ENCODE results near the gene SLC32A1. TPM values are rescaled to one million over a fixed set of nuclear protein-coding genes. Genes with fewer than 3 reads are reported as not detected.

The SLC32A1 gene
- total RNA-seq, 1 donor from 2014 or later: not detected

GRCh38 chr20:38700141-38700540 lies 24.1 kb upstream of the SLC32A1 start:
- Histone ChIP-seq H3K27me3 (ENCODE audit: control insufficient read depth in 3 of 3, insufficient read depth in 3 of 3, low read length in 3 of 3) (peaks cover 38 to 62% (median 39%) of the 10 kb centered on the region in 3 donors), H3K4me1 (ENCODE audit: control insufficient read depth in 3 of 3, insufficient read depth in 3 of 3, low read length in 3 of 3) (no peaks in the 10 kb centered on the region), H3K9ac (ENCODE audit: low read depth in 1 of 3, low read length in 3 of 3) (no peak overlapping the region), H3K27ac (ENCODE audit: low read depth, low read length) (no peak overlapping the region), H3K36me3 (ENCODE audit: control insufficient read depth in 3 of 3, insufficient read depth in 3 of 3, low read length in 3 of 3) (no peaks in the 10 kb centered on the region), H3K9me3 (ENCODE audit: control insufficient read depth in 3 of 3, low read length in 3 of 3) (no peaks in the 10 kb centered on the region), H3K4me3 (ENCODE audit: low read length in 3 of 3) (no peak overlapping the region)

- no peak overlapping the region for H3K4me3 ChIP-seq (ENCODE audit: low read length in 3 of 3)
- H3K4me1 ChIP-seq (ENCODE audit: control insufficient read depth in 3 of 3, insufficient read depth in 3 of 3, low read length in 3 of 3): no peaks in the 10 kb centered on the region
- no peaks in the 10 kb centered on the region for H3K9me3 ChIP-seq (ENCODE audit: control insufficient read depth in 3 of 3, low read length in 3 of 3)
- H3K36me3 ChIP-seq (ENCODE audit: control insufficient read depth in 3 of 3, insufficient read depth in 3 of 3, low read length in 3 of 3): no peaks in the 10 kb centered on the region
- peaks cover 40 to 67% (median 41%) of the 10 kb centered on the region in 3 donors for H3K27me3 ChIP-seq (ENCODE audit: control insufficient read depth in 3 of 3, insufficient read depth in 3 of 3, low read length in 3 of 3)
- no peak overlapping the region for H3K9ac ChIP-seq (ENCODE audit: low read depth in 1 of 3, low read length in 3 of 3)
- no peak overlapping the region for H3K27ac ChIP-seq (ENCODE audit: low read depth, low read length)
These were observed 23.4 kb upstream of the SLC32A1 start for GRCh38 chr20:38700926-38701325.

- Histone ChIP-seq H3K4me3 (ENCODE audit: low read length in 3 of 3) (no peak overlapping the region), H3K27me3 (ENCODE audit: control insufficient read depth in 3 of 3, insufficient read depth in 3 of 3, low read length in 3 of 3) (peaks cover 41 to 61% (median 48%) of the 10 kb centered on the region in 3 donors), H3K9me3 (ENCODE audit: control insufficient read depth in 3 of 3, low read length in 3 of 3) (no peaks in the 10 kb centered on the region), H3K27ac (ENCODE audit: low read depth, low read length) (no peak overlapping the region), H3K9ac (ENCODE audit: low read depth in 1 of 3, low read length in 3 of 3) (no peak overlapping the region), H3K36me3 (ENCODE audit: control insufficient read depth in 3 of 3, insufficient read depth in 3 of 3, low read length in 3 of 3) (no peaks in the 10 kb centered on the region), H3K4me1 (ENCODE audit: control insufficient read depth in 3 of 3, insufficient read depth in 3 of 3, low read length in 3 of 3) (no peaks in the 10 kb centered on the region)
These were observed 20.8 kb upstream of the SLC32A1 start for GRCh38 chr20:38703526-38703925.

- Histone ChIP-seq H3K36me3 (ENCODE audit: control insufficient read depth in 3 of 3, insufficient read depth in 3 of 3, low read length in 3 of 3) (no peaks in the 10 kb centered on the region), H3K4me1 (ENCODE audit: control insufficient read depth in 3 of 3, insufficient read depth in 3 of 3, low read length in 3 of 3) (no peaks in the 10 kb centered on the region), H3K27ac (ENCODE audit: low read depth, low read length) (no peak overlapping the region), H3K27me3 (ENCODE audit: control insufficient read depth in 3 of 3, insufficient read depth in 3 of 3, low read length in 3 of 3) (peaks cover 41 to 55% (median 48%) of the 10 kb centered on the region in 3 donors), H3K4me3 (ENCODE audit: low read length in 3 of 3) (no peak overlapping the region), H3K9ac (ENCODE audit: low read depth in 1 of 3, low read length in 3 of 3) (no peak overlapping the region), H3K9me3 (ENCODE audit: control insufficient read depth in 3 of 3, low read length in 3 of 3) (no peaks in the 10 kb centered on the region)
These were observed 20.1 kb upstream of the SLC32A1 start for GRCh38 chr20:38704136-38704535.

- H3K9me3 ChIP-seq (ENCODE audit: control insufficient read depth in 3 of 3, low read length in 3 of 3): no peaks in the 10 kb centered on the region
- H3K36me3 ChIP-seq (ENCODE audit: control insufficient read depth in 3 of 3, insufficient read depth in 3 of 3, low read length in 3 of 3): no peaks in the 10 kb centered on the region
- H3K9ac ChIP-seq (ENCODE audit: low read depth in 1 of 3, low read length in 3 of 3): no peak overlapping the region
- no peak overlapping the region for H3K4me3 ChIP-seq (ENCODE audit: low read length in 3 of 3)
- H3K4me1 ChIP-seq (ENCODE audit: control insufficient read depth in 3 of 3, insufficient read depth in 3 of 3, low read length in 3 of 3): no peaks in the 10 kb centered on the region
- peaks cover 25 to 48% (median 31%) of the 10 kb centered on the region in 3 donors for H3K27me3 ChIP-seq (ENCODE audit: control insufficient read depth in 3 of 3, insufficient read depth in 3 of 3, low read length in 3 of 3)
- no peak overlapping the region for H3K27ac ChIP-seq (ENCODE audit: low read depth, low read length)
These were observed 17.8 kb upstream of the SLC32A1 start for GRCh38 chr20:38706509-38706908.

- H3K27me3 ChIP-seq (ENCODE audit: control insufficient read depth in 3 of 3, insufficient read depth in 3 of 3, low read length in 3 of 3): peaks cover 45 to 54% (median 51%) of the 10 kb centered on the region in 3 donors
- no peaks in the 10 kb centered on the region for H3K36me3 ChIP-seq (ENCODE audit: control insufficient read depth in 3 of 3, insufficient read depth in 3 of 3, low read length in 3 of 3)
- H3K9me3 ChIP-seq (ENCODE audit: control insufficient read depth in 3 of 3, low read length in 3 of 3): no peaks in the 10 kb centered on the region
- no peaks in the 10 kb centered on the region for H3K4me1 ChIP-seq (ENCODE audit: control insufficient read depth in 3 of 3, insufficient read depth in 3 of 3, low read length in 3 of 3)
- H3K4me3 ChIP-seq (ENCODE audit: low read length in 3 of 3): no peak overlapping the region
- no peak overlapping the region for H3K9ac ChIP-seq (ENCODE audit: low read depth in 1 of 3, low read length in 3 of 3)
- no peak overlapping the region for H3K27ac ChIP-seq (ENCODE audit: low read depth, low read length)
These were observed 10.0 kb upstream of the SLC32A1 start for GRCh38 chr20:38714308-38714707.

- no peak overlapping the region for H3K4me3 ChIP-seq (ENCODE audit: low read length in 3 of 3)
- no peaks in the 10 kb centered on the region for H3K4me1 ChIP-seq (ENCODE audit: control insufficient read depth in 3 of 3, insufficient read depth in 3 of 3, low read length in 3 of 3)
- H3K9ac ChIP-seq (ENCODE audit: low read depth in 1 of 3, low read length in 3 of 3): no peak overlapping the region
- H3K9me3 ChIP-seq (ENCODE audit: control insufficient read depth in 3 of 3, low read length in 3 of 3): no peaks in the 10 kb centered on the region
- H3K27ac ChIP-seq (ENCODE audit: low read depth, low read length): no peak overlapping the region
- no peaks in the 10 kb centered on the region for H3K36me3 ChIP-seq (ENCODE audit: control insufficient read depth in 3 of 3, insufficient read depth in 3 of 3, low read length in 3 of 3)
- H3K27me3 ChIP-seq (ENCODE audit: control insufficient read depth in 3 of 3, insufficient read depth in 3 of 3, low read length in 3 of 3): peaks cover 59 to 68% (median 59%) of the 10 kb centered on the region in 3 donors
These were observed 8.6 kb upstream of the SLC32A1 start for GRCh38 chr20:38715646-38716045.

GRCh38 chr20:38722683-38723016 lies 1.6 kb upstream of the SLC32A1 start:
- peaks cover 3 to 20% (median 10%) of the 10 kb centered on the region in 3 donors for H3K4me1 ChIP-seq (ENCODE audit: control insufficient read depth in 3 of 3, insufficient read depth in 3 of 3, low read length in 3 of 3)
- H3K9ac ChIP-seq (ENCODE audit: low read depth in 1 of 3, low read length in 3 of 3): no peak overlapping the region
- H3K36me3 ChIP-seq (ENCODE audit: control insufficient read depth in 3 of 3, insufficient read depth in 3 of 3, low read length in 3 of 3): no peaks in the 10 kb centered on the region
- H3K27me3 ChIP-seq (ENCODE audit: control insufficient read depth in 3 of 3, insufficient read depth in 3 of 3, low read length in 3 of 3): peaks cover 93 to 94% (median 93%) of the 10 kb centered on the region in 3 donors
- H3K9me3 ChIP-seq (ENCODE audit: control insufficient read depth in 3 of 3, low read length in 3 of 3): no peaks in the 10 kb centered on the region
- H3K27ac ChIP-seq (ENCODE audit: low read depth, low read length): no peak overlapping the region
- H3K4me3 ChIP-seq (ENCODE audit: low read length in 3 of 3): no peak overlapping the region

GRCh38 chr20:38723017-38723847 lies 1.1 kb upstream of the SLC32A1 start:
- H3K27ac ChIP-seq (ENCODE audit: low read depth, low read length): no peak overlapping the region
- H3K4me1 ChIP-seq (ENCODE audit: control insufficient read depth in 3 of 3, insufficient read depth in 3 of 3, low read length in 3 of 3): peaks cover 3 to 20% (median 11%) of the 10 kb centered on the region in 3 donors
- no peak overlapping the region for H3K9ac ChIP-seq (ENCODE audit: low read depth in 1 of 3, low read length in 3 of 3)
- H3K36me3 ChIP-seq (ENCODE audit: control insufficient read depth in 3 of 3, insufficient read depth in 3 of 3, low read length in 3 of 3): no peaks in the 10 kb centered on the region
- H3K27me3 ChIP-seq (ENCODE audit: control insufficient read depth in 3 of 3, insufficient read depth in 3 of 3, low read length in 3 of 3): peaks cover 93 to 97% (median 93%) of the 10 kb centered on the region in 3 donors
- no peaks in the 10 kb centered on the region for H3K9me3 ChIP-seq (ENCODE audit: control insufficient read depth in 3 of 3, low read length in 3 of 3)
- H3K4me3 ChIP-seq (ENCODE audit: low read length in 3 of 3): no peak overlapping the region

GRCh38 chr20:38724626-38725147 lies 401 bp downstream of the SLC32A1 start:
- peaks cover 93 to 98% (median 96%) of the 10 kb centered on the region in 3 donors for H3K27me3 ChIP-seq (ENCODE audit: control insufficient read depth in 3 of 3, insufficient read depth in 3 of 3, low read length in 3 of 3)
- H3K9me3 ChIP-seq (ENCODE audit: control insufficient read depth in 3 of 3, low read length in 3 of 3): no peaks in the 10 kb centered on the region
- no peak overlapping the region for H3K27ac ChIP-seq (ENCODE audit: low read depth, low read length)
- H3K36me3 ChIP-seq (ENCODE audit: control insufficient read depth in 3 of 3, insufficient read depth in 3 of 3, low read length in 3 of 3): no peaks in the 10 kb centered on the region
- no peak overlapping the region for H3K4me3 ChIP-seq (ENCODE audit: low read length in 3 of 3)
- peaks cover 3 to 27% (median 16%) of the 10 kb centered on the region in 3 donors for H3K4me1 ChIP-seq (ENCODE audit: control insufficient read depth in 3 of 3, insufficient read depth in 3 of 3, low read length in 3 of 3)
- no peak overlapping the region for H3K9ac ChIP-seq (ENCODE audit: low read depth in 1 of 3, low read length in 3 of 3)
